SU-DHL-6 (cell line): Measurements from ENCODE around the gene PHIP.

Experiments used
- H2AFZ ChIP-seq: fragments of 200-600 bp; sonication (generic); 2 replicates; pipeline ENCODE4 v1.6.1; 2014; ENCODE audit warnings: low read depth, mild to moderate bottlenecking, moderate library complexity, mixed read lengths, antibody characterized with exemption, low read length; ENCODE audit not compliant: severe bottlenecking
- H3F3A ChIP-seq: fragments of 200-600 bp; shearing (Covaris generic); 2 replicates; pipeline ENCODE4 v1.6.0; 2016; ENCODE audit warnings: antibody characterized with exemption, mild to moderate bottlenecking; ENCODE audit not compliant: insufficient read depth
- H3K27ac ChIP-seq: fragments of 200-600 bp; sonication (generic); 2 replicates; pipeline ENCODE4 v1.5.1; 2016; ENCODE audit warnings: low read depth, mild to moderate bottlenecking, low read length, moderate library complexity, mixed read lengths
- H3K27me3 ChIP-seq: fragments of 200-600 bp; sonication (generic), shearing (Covaris generic); 2 replicates; pipeline ENCODE4 v1.6.0; 2014; ENCODE audit warnings: mild to moderate bottlenecking, low read length
- H3K36me3 ChIP-seq: fragments of 200-600 bp; sonication (generic); 2 replicates; pipeline ENCODE4 v1.6.1; 2014; ENCODE audit warnings: mild to moderate bottlenecking, low read length, mixed read lengths
- H3K4me2 ChIP-seq: fragments of 300-600, 200-600 bp; shearing (Covaris generic), sonication (generic); 2 replicates; pipeline ENCODE4 v1.6.0; 2014; ENCODE audit warnings: low read length, low read depth, mild to moderate bottlenecking; ENCODE audit not compliant: poor library complexity, severe bottlenecking
- H3K4me3 ChIP-seq: fragments of 200-600 bp; sonication (generic); 2 replicates; pipeline ENCODE4 v1.5.1; 2014; ENCODE audit warnings: antibody characterized with exemption, low read length, mild to moderate bottlenecking, mixed read lengths; ENCODE audit not compliant: insufficient read depth, poor library complexity, severe bottlenecking
- H3K79me2 ChIP-seq: fragments of 200-600 bp; sonication (generic); 2 replicates; pipeline ENCODE4 v1.6.1; 2014; ENCODE audit warnings: mild to moderate bottlenecking, low read length, moderate library complexity; ENCODE audit not compliant: insufficient read depth
- H3K9ac ChIP-seq: fragments of 200-600 bp; sonication (generic); 2 replicates; pipeline ENCODE4 v1.7.0; 2014; ENCODE audit warnings: mild to moderate bottlenecking, low read length
- H3K9me2 ChIP-seq: fragments of 200-600 bp; sonication (generic); replicated peaks from 2 replicates; pipeline ENCODE4 v1.6.1; 2014; ENCODE audit warnings: low read length; ENCODE audit not compliant: insufficient read depth
- H3K9me3 ChIP-seq: fragments of 200-600 bp; sonication (generic); 2 replicates; pipeline ENCODE4 v1.6.1; 2014; ENCODE audit warnings: low read length, mixed read lengths; ENCODE audit not compliant: insufficient read depth
- H4K20me1 ChIP-seq: fragments of 200-600 bp; sonication (generic); 2 replicates; pipeline ENCODE4 v1.6.1; 2014; ENCODE audit warnings: low read depth, mild to moderate bottlenecking, antibody characterized with exemption, low read length, moderate library complexity, mixed read lengths
- CTCF ChIP-seq: fragments of 200-600 bp; sonication (generic); IDR thresholded peaks from one replicate; pipeline ENCODE4 v1.5.1; 2017; ENCODE audit warnings: antibody characterized with exemption, mild to moderate bottlenecking, low read length, moderate library complexity; ENCODE audit not compliant: insufficient read depth, poor library complexity, severe bottlenecking
- EZH2phosphoT487 ChIP-seq: fragments of 200-600 bp; sonication (generic), shearing (Covaris generic); conservative IDR thresholded peaks from 2 replicates; pipeline ENCODE4 v1.6.1; 2018; ENCODE audit warnings: mild to moderate bottlenecking, antibody characterized with exemption, low read length, moderate library complexity, mixed read lengths

Gene PHIP

GRCh38 chr6:78984225-78984950, 93.7 kb downstream of the PHIP start:
- 0 out of 2 replicates have a peak, but pooled peaks cover 5% of the 10 kb centered on the region for H3K79me2 ChIP-seq

GRCh38 chr6:78967191-78967590, 110.9 kb downstream of the PHIP start:
- Histone ChIP-seq H3K27me3 (no peaks in the 10 kb centered on the region), H3K36me3 (peaks cover 74% of the 10 kb centered on the region), H3K79me2 (no peaks in the 10 kb centered on the region), H3K27ac (no peak overlapping the region), H3K9me2 (no peaks in the 10 kb centered on the region), H3K4me2 (no peak overlapping the region), H4K20me1 (no peaks in the 10 kb centered on the region), H3K9ac (no peak overlapping the region), H3K4me3 (no peak overlapping the region), H3F3A (no peaks in the 10 kb centered on the region), H2AFZ (no peak overlapping the region), H3K9me3 (no peaks in the 10 kb centered on the region)
- no peak for TF ChIP-seq CTCF
- no peak for TF ChIP-seq EZH2phosphoT487

More at GRCh38 chr6:78984225-78984950, 93.7 kb downstream of the PHIP start:
- Histone ChIP-seq H2AFZ (no peak overlapping the region), H3K9me2 (no peaks in the 10 kb centered on the region), H4K20me1 (no peaks in the 10 kb centered on the region), H3K27me3 (no peaks in the 10 kb centered on the region), H3K9ac (no peak overlapping the region), H3K27ac (no peak overlapping the region), H3K4me3 (no peak overlapping the region), H3K36me3 (peaks cover 82% of the 10 kb centered on the region), H3K4me2 (no peak overlapping the region), H3F3A (peaks cover 7% of the 10 kb centered on the region), H3K9me3 (no peaks in the 10 kb centered on the region)
- TF ChIP-seq EZH2phosphoT487 (no peak), CTCF (no peak)

- TF ChIP-seq EZH2phosphoT487 (no peak), CTCF (no peak)
- Histone ChIP-seq H3K9me3 (no peaks in the 10 kb centered on the region), H3K79me2 (no peaks in the 10 kb centered on the region), H3K9me2 (no peaks in the 10 kb centered on the region), H4K20me1 (no peaks in the 10 kb centered on the region), H3K9ac (no peak overlapping the region), H3F3A (no peaks in the 10 kb centered on the region), H3K4me2 (no peak overlapping the region), H3K27me3 (no peaks in the 10 kb centered on the region), H2AFZ (no peak overlapping the region), H3K4me3 (no peak overlapping the region), H3K36me3 (peaks cover 80% of the 10 kb centered on the region), H3K27ac (no peak overlapping the region)
Measured at GRCh38 chr6:78966542-78966941, 111.5 kb downstream of the PHIP start.
